GM13976 (cell line): Measurements from ENCODE around the gene TBC1D22A.

ENCODE experiments used
- DNase-seq: peaks from one replicate; pipeline ENCODE4 v3.0.0; 2012; ENCODE audit warnings: low spot score
- CTCF ChIP-seq: IDR thresholded peaks from 2 replicates; pipeline ENCODE4 v1.5.1; 2012; ENCODE audit warnings: borderline replicate concordance, mild to moderate bottlenecking; ENCODE audit not compliant: insufficient read depth; ENCODE audit errors: extremely low read depth, missing control alignments, control extremely low read depth
- in situ Hi-C: fragments of 300-500 bp; cut with MboI; formaldehyde crosslinking; loops from one replicate; pipeline ENCODE4 v1.12.0; 2022; ENCODE audit warnings: low sequenced_read_pairs, mixed read lengths, inconsistent platforms; ENCODE audit not compliant: unreplicated experiment

The TBC1D22A gene

GRCh38 chr22:47207846-47208554 lies 445.6 kb downstream of the TBC1D22A start:
- no peak for DNase-seq
- no peak for TF ChIP-seq CTCF
- in situ Hi-C loops: loop anchor here (25.0 kb wide), 1 partner anchor 1279 kb away; a partner anchor contains a TSS

- no peak for DNase-seq
- in situ Hi-C loops: loop anchor here (25.0 kb wide), 1 partner anchor 1279 kb away; a partner anchor contains a TSS
- TF ChIP-seq CTCF: no peak
Observed at GRCh38 chr22:47208630-47209029, 446.2 kb downstream of the TBC1D22A start.

- DNase-seq: no peak
- in situ Hi-C loops: loop anchor here (25.0 kb wide), 1 partner anchor 1278 kb away; a partner anchor contains a TSS
- no peak for TF ChIP-seq CTCF
Observed at GRCh38 chr22:47209040-47209514, 446.6 kb downstream of the TBC1D22A start.

GRCh38 chr22:47209547-47210023 lies 447.1 kb downstream of the TBC1D22A start:
- in situ Hi-C loops: loop anchor here (25.0 kb wide), 1 partner anchor 1278 kb away; a partner anchor contains a TSS
- no peak for TF ChIP-seq CTCF
- DNase-seq: no peak

GRCh38 chr22:47210112-47210657 lies 447.7 kb downstream of the TBC1D22A start:
- no peak for TF ChIP-seq CTCF
- in situ Hi-C loops: loop anchor here (25.0 kb wide), 1 partner anchor 1277 kb away; a partner anchor contains a TSS
- no peak for DNase-seq

GRCh38 chr22:47210686-47211085 lies 448.2 kb downstream of the TBC1D22A start:
- no peak for DNase-seq
- TF ChIP-seq CTCF: no peak
- in situ Hi-C loops: loop anchor here (25.0 kb wide), 1 partner anchor 1277 kb away; a partner anchor contains a TSS
